ENCODE results near the gene FOXO6.

FOXO6 gene
- total RNA-seq = 0.94 reads per million

DNA sequence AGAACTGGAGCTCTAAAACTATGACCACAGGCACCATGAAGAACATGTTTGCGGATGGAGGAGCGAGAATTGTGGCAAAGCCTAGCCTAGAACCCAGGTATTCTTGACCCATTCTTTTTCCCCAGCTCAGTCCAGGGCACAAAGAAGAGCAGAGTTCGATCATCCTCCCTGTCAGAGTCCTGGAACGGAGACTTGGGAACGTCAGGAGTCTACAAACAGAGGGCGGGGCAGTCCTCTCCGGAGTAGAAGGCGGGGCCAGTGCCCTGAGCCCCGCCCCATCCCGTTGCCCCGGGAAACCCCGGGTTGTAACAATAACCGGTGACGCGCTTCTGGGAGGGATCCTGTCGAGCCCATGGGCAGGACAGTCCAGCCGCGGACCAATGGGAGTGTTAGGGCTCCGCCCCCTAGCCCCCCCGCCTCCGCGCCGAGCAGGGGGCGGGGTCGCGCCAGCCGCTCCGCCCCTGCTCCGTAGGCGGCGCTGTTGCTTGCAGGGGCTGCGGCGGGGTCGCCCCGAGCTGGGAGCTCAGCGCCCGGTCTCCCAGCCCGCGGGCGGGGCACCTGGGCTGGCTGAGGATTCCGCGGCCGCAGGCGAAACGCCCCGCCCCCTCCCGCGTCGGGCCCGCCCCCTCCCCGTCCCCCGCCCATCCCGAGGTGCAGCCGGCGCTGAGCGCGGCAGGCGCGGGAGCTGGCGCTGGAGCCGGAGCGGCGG lies at the start of gene FOXO6:
TSS of gene FOXO6 (plus strand) at position 649 of the 709 bp plus-strand sequence.
- DNase-seq = peak; percentile 90

DNA sequence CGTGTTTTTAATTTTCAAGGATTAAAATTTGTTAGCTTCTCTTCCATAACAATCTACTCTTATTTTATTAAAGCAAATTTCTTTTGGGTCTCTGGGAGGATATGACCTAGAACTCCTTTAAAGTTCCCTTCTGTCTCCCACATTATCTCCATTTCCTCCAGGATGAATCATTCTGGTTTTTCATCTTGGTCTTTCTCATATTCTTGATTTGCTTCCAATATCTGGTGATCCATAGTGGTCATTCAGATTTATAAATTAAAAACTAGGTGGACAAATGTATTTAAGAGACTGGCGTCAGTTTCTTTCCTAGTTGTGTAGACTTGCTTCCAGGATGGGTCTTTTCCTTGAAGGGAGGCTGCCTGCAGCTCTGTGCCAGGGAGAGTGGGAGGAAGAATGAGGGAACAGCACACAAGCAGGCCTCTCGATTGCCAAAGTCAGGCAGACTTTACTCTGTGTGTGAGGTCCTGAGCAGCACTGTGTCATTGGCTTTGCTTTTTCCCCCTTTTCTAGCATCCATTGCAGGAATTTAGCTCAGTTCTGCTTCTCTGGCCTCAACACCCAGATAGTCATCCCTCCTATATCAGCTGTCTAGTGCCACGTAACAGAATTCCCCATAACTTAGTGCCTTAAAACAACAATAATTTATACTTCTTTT lies 48.1 kb upstream of the FOXO6 start:
- no peak for DNase-seq

DNA sequence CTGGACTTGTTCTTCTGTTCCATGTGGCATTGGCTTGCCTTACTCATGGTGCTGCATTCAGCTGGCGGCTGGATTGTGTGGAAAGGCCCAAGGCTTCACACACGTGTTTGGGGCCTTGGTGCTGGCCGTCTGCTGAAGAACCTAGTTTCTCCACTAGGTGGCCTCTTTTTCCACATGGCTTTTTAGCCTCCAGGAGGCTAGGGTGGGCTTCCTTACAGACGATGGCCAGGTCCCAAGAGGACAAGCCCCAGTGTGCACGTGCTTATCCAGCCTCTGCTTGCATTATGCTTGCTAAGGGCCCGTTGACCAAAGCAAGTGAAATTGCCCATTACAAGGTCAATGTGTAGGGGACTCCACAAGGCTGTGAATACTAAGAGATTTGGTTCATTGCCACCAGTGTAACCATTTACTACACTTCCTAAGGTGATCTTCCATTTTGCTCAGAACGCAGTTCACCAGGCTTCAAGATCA lies 47.5 kb upstream of the FOXO6 start:
- DNase-seq = no peak

DNA sequence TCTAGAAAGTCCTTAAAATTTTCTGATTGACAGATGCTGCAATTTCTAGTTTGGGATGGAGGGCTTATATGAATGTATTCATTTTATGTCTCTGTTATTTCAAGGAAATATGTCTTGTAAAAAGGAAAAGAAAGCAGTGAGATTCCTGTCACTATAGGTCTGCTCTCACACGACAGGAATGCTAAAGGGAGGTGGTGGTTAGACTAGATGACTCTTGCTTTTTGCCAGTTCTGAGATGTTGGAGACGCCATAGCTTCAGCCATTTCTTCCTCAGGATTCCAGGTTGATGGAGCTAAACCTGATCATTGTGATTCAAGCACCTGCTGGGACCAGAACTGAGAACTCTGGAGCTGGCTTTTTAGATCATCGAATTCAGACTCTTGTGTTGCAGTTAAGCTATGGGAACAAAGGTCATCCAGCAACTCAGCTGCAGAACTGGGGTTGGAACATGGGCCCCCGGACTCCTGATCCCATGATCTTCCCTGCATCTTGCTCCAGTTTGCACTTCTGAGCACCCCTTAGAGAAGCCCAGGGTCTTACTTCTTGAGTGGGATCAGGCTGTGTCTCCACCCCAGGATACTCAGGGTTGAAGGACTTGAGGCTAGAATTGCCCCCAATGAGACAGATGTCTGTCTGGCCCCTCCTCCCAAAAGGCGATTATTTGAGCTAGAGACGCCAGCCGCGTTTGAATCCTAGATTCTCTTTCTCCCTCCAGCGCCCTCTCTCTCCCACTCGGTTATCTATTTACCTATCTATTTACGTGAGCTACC lies 46.7 kb upstream of the FOXO6 start:
- no peak for DNase-seq

GRCh38 chr1:41315146-41315822 lies 46.0 kb upstream of the FOXO6 start:
- no peak for DNase-seq

- no peak for DNase-seq
Observed at GRCh38 chr1:41315871-41316270, 45.4 kb upstream of the FOXO6 start.

- no peak for DNase-seq
Observed at GRCh38 chr1:41317361-41317760, 43.9 kb upstream of the FOXO6 start.

DNA sequence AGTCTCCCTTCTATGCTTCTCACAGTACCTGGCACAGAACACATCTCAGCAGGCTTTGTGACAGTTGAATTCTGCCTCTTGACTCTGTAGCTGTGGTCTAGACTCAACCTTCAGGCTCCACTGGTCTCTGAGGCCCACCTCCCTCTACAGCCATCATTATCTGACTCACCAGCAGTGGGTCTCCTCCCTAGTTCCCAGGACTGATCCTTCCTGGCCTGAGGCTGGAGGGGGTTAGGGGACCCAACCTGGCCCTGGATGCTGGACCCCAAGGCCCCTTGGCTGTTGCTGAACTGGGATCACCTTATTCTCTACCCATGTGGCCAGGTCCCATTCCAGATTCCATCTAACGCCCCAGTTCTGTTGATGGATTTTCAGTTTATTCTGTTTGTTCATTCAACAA lies 43.1 kb upstream of the FOXO6 start:
- DNase-seq = no peak

- no peak for DNase-seq
Observed at GRCh38 chr1:41319106-41319755, 42.0 kb upstream of the FOXO6 start.

DNA sequence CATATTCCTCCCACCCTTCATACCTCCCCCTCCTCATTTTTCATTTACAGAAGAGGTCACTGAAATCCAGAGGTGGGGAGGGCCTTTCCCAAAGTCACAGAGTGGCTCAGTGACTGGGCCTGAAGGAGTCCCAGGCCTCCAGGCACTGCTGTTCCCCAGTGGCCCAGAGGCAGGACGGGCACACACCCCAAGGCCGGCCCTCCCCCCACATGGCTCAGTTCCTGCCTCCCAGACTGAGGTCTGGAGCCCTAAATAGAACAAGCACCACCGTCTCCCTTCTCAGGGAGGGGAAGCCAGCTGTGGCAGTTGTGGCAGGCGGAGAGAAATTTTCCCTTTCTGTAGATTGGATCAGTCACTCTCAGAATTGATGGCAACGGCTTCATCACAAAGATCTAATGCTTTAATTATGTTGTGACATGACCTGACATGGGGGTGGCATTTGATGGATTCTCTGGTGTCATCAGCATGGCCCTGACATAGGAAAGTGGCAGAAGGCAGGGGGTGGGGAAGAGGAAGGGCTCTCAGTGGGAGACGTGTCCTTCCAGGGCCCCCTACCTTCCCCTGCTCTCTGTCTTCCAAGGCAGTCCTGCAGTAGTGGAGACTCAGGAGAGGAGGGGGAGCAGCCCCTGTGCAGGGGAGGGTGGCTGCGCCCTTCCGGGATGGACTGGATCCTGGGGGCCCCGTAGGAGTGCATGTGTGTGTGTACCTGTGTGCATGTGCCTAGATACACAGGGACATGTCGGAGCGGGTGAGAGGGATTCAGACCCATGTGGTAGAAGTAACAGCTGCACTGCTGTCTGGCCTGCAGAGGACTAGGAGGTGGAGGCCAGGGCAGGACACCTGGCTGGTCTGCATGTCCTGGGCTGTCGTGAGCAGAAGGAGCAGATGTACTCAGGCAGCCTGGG lies 41.2 kb upstream of the FOXO6 start:
- no peak for DNase-seq

DNA sequence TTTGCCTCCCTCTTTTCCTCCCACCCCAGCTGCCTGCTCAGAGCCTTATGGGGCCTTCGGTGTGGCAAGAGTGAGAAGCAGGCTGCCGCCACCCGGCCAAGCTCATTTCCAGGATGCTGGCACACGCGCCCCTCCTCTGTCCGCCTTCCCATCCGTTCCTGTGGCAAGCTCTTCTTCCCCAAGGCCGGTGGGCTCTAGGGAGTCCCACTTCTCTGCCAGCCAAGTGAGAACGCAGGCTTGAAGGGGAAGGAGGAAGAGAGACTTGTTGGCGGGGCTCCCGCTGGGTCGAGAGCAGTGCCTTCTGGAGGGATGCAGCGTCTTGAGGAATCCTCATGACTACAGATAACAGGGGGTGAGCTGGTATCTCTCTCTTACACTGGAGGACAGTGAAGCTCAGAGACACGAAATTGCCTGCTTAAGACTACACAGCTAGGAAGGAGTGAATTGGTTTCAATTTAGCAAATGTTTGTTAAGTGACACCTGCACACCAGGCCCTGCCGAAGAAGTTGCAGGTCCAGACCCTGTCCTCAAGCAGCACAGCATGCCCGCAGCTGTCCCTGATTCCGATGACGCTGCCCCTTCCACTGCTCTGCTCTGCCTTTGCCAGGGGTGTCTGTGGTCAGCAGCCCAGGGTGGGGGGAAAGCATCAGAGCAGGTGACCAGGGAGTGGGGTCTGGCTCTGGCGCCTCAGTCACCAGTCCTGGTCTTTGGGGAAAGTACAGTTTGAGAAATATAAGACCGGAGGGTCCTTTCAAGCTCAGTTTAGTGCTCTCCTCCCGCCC lies 40.1 kb upstream of the FOXO6 start:
- DNase-seq = no peak

- no peak for DNase-seq
Observed at GRCh38 chr1:41322101-41322661, 39.1 kb upstream of the FOXO6 start.

GRCh38 chr1:41322835-41323234 lies 38.4 kb upstream of the FOXO6 start:
- no peak for DNase-seq

DNA sequence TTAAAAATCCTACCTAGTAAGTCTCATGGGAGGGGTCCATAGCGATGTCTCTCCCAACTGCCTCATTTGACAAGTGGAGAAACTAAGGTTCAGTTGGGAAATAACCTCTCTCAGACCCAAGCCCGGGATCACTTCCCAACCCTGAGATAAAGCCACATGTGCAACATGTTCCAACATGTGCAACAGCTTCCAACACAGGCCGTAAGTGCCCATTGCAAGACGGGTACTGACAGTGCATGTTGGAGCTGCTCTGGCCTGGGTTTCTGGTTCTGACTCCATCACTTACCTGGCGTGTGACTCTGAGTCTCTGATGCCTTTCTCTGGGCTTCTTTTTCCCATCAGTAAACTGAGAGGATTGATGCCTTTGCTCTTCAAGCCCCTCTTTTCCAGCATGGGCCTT lies 38.0 kb upstream of the FOXO6 start:
- DNase-seq = no peak

- DNase-seq = no peak
Observed at GRCh38 chr1:41325801-41326200, 35.4 kb upstream of the FOXO6 start.

DNA sequence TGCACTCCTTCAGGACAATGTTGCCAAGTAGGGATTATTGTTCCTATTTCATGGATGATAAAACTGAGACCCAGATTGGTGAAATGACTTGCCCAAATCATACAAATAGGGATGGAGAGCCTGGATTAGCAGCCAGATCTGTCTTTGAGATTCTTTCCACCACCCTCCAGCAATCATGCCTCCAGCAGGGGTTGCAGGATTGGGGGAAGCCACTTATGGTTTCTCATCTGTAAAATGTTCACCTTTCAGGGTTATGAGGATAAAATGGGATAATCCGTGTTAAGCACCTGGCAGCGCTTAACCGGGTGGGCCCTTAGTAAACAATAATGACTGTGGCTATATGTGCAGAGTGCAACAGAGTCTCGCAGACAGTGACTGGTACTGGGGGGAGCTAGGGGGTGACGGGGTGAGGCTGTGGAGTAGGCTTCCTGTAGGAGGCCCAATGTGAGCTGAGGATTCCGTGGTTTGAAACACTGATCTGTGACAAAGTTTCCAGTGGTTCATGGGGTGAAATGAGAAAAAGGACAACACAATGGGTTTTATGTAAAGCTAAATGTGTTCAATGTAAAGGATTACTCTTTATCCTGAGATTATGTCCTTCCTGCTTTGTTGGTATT lies 33.7 kb upstream of the FOXO6 start:
- DNase-seq = no peak

- DNase-seq = no peak
Observed at GRCh38 chr1:41328001-41328615, 33.1 kb upstream of the FOXO6 start.

- DNase-seq = no peak
Observed at GRCh38 chr1:41328780-41329640, 32.2 kb upstream of the FOXO6 start.
